CD8-positive, alpha-beta memory T cell (primary cell): ENCODE data around the gene SPTBN4. TPM values are rescaled to one million over a fixed set of nuclear protein-coding genes. Genes with fewer than 3 reads are reported as not detected.

ENCODE experiments used
- CTCF ChIA-PET: fragments of 350-600 bp; sonication (Branson Sonifier 250); formaldehyde crosslinking; loops from one replicate; lab custom pipeline; 2021; ENCODE audit warnings: antibody characterized with exemption; lab: Charles Lee
- POLR2A ChIA-PET: fragments of 350-600 bp; sonication (Branson Sonifier 250); formaldehyde crosslinking; loops from one replicate; lab custom pipeline; 2021; ENCODE audit warnings: antibody characterized with exemption; lab: Charles Lee
- DNase-seq, 5 donors: peaks; one replicate each; pipeline versions ENCODE4 v3.0.0 to v3.0.0-alpha.2; 2020 to 2022; ENCODE audit warnings: mixed read lengths in 1 of 5
- H3K27ac ChIP-seq: one replicate; pipeline ENCODE4 v1.7.0; 2013; ENCODE audit warnings: low read depth, mild to moderate bottlenecking, low read length, moderate library complexity
- H3K27me3 ChIP-seq: 2 replicates; pipeline ENCODE4 v1.7.0; 2013; ENCODE audit warnings: low read length, mild to moderate bottlenecking; ENCODE audit not compliant: insufficient read depth, poor library complexity, severe bottlenecking
- H3K36me3 ChIP-seq: 2 replicates; pipeline ENCODE4 v1.7.0; 2013; ENCODE audit warnings: mild to moderate bottlenecking, low read length, moderate library complexity; ENCODE audit not compliant: insufficient read depth
- H3K4me1 ChIP-seq: 2 replicates; pipeline ENCODE4 v1.7.0; 2013; ENCODE audit warnings: mild to moderate bottlenecking, low read length, moderate library complexity; ENCODE audit not compliant: insufficient read depth
- H3K4me3 ChIP-seq: 2 replicates; pipeline ENCODE4 v1.7.0; 2013; ENCODE audit warnings: mild to moderate bottlenecking, low read length
- H3K9me3 ChIP-seq: 2 replicates; pipeline ENCODE4 v1.7.0; 2013; ENCODE audit warnings: mild to moderate bottlenecking, low read length
- H3K27ac Mint-ChIP-seq, 8 donors: one replicate each; pipeline ENCODE4 v1.8.0; 2020 to 2021; ENCODE audit warnings: mixed read lengths in 8 of 8, mild to moderate bottlenecking in 6 of 8, inconsistent platforms in 3 of 8, moderate library complexity in 3 of 8
- H3K27me3 Mint-ChIP-seq, 2 donors: one replicate each; pipeline ENCODE4 v1.8.0; 2020 to 2021; ENCODE audit warnings: mixed read lengths in 2 of 2, mild to moderate bottlenecking in 1 of 2, moderate library complexity in 1 of 2
- H3K36me3 Mint-ChIP-seq, 3 donors: one replicate each; pipeline ENCODE4 v1.8.0; 2020 to 2021; ENCODE audit warnings: mixed read lengths in 3 of 3, inconsistent platforms in 1 of 3, mild to moderate bottlenecking in 1 of 3
- H3K4me1 Mint-ChIP-seq, 3 donors: one replicate each; pipeline ENCODE4 v1.8.0; 2020 to 2021; ENCODE audit warnings: mixed read lengths in 3 of 3, inconsistent platforms in 1 of 3, mild to moderate bottlenecking in 1 of 3
- H3K4me3 Mint-ChIP-seq, 7 donors: one replicate each; pipeline ENCODE4 v1.8.0; 2020 to 2021; ENCODE audit warnings: mixed read lengths in 7 of 7, mild to moderate bottlenecking in 6 of 7, moderate library complexity in 4 of 7, inconsistent platforms in 2 of 7
- H3K9me3 Mint-ChIP-seq, 5 donors: one replicate each; pipeline ENCODE4 v1.8.0; 2020 to 2022; ENCODE audit warnings: mixed read lengths in 5 of 5, mild to moderate bottlenecking in 3 of 5, moderate library complexity in 2 of 5, inconsistent platforms in 1 of 5
- polyA plus RNA-seq: library from polyadenylated mRNA; unstranded; fragments of 300-500 nt; fragmentation: Illumina TruSeq; gene quantifications from one replicate; pipeline ENCODE4 v1.2.3, GENCODE V29; 2021
- total RNA-seq, 2 experiments: library from RNA; stranded (reverse); gene quantifications; one replicate each; pipeline ENCODE4 v1.2.3, GENCODE V29; 2021

Gene SPTBN4
- total and polyA plus RNA-seq, 3 experiments from 2014 or later: 0.49 to 1.2 TPM; not detected in 1

DNA sequence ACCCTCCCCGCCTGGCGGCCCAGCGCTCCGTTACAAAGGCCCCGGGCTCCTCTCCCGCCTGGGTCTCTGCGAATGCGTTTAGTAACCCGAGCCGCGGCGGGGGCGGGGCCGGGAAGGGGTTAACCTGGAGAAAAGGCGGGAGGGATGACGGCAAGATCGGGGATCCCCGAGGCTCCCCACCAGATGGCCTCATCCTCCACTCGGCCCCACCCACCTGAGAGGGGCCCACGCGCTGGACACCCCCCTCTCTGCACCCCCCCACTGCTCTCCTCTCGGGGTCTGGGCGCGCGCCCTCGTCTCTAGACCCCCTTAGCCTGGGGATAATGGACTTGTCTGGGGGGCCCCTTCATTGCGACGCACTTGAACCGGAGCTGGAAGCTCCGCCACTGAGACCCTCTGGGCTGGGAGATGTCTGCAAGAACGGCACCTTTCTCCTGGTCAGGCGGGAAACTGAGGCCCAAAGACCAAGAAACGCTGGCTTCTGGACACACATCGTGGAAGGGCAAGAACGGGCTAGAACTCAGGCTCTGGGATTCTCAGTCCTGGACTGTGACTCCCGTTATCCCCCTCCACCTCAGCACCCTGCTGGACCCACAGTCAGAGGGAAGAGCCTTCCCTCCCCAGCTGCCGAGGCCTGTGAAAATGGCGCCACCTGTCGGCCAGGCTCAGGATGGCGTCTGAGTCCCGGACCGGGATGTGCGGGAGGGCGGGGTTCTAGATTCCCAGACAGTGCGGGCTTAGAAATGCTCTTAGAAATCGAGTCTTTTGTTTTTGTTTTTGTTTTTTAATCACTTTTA lies 131.5 kb downstream of the SPTBN4 start:
- H3K27ac ChIP-seq: no peak overlapping the region
- H3K4me1 Mint-ChIP-seq: peaks cover 48 to 63% (median 50%) of the 10 kb centered on the region in 3 donors
- H3K4me1 ChIP-seq: peaks cover 56% of the 10 kb centered on the region
- peak overlapping the region in 4 of 8 donors; percentile 6 to 66 (median 34) for H3K27ac Mint-ChIP-seq
- no peak overlapping the region for H3K4me3 ChIP-seq
- peaks cover 38 to 39% of the 10 kb centered on the region in 2 donors for H3K27me3 Mint-ChIP-seq
- DNase-seq: peak; percentile 72 to 86 (median 81)
- peaks cover 42% of the 10 kb centered on the region for H3K27me3 ChIP-seq
- H3K36me3 ChIP-seq: no peaks in the 10 kb centered on the region
- H3K4me3 Mint-ChIP-seq: peak overlapping the region in 6 of 7 donors; percentile 11 to 57 (median 23)
- H3K36me3 Mint-ChIP-seq: no peaks in the 10 kb centered on the region
- H3K9me3 ChIP-seq: no peaks in the 10 kb centered on the region
- POLR2A ChIA-PET: no interaction called here
- no peaks in the 10 kb centered on the region for H3K9me3 Mint-ChIP-seq
- CTCF ChIA-PET: interaction anchor here (0.7 to 10.1 kb wide), 9 partner anchors 10 to 293 kb away, joined by 3 to 98 read pairs (median 4); no protein-coding TSS in a partner anchor

DNA sequence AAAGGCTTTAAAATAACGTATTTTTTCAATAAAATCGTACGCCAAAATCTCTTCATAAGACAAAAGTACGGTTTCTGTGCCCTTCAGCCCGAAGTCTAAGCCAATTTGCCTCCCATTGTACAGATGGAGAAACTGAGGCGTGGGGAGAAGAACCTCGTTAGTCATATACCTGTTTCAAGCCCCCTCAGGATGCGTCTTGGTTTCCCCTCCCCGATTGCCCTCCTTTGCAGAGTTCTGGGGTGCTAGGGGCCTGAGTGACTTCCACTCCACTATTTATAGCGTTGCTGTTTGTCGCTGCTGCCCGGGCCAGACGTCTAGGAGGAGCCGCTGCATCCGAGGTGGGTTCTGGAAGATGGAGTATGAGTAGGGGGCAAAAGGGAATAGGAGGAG lies 132.1 kb downstream of the SPTBN4 start:
- Histone ChIP-seq H3K27me3 (peaks cover 42% of the 10 kb centered on the region), H3K9me3 (no peaks in the 10 kb centered on the region), H3K4me3 (no peak overlapping the region), H3K36me3 (no peaks in the 10 kb centered on the region), H3K27ac (no peak overlapping the region), H3K4me1 (peaks cover 62% of the 10 kb centered on the region)
- ChIA-PET POLR2A (interaction anchor here (1.5 kb wide), 1 partner anchor 11 kb away, joined by 7 read pairs; no protein-coding TSS in a partner anchor), CTCF (interaction anchor here (0.7 to 10.1 kb wide), 11 partner anchors 11 to 294 kb away, joined by 3 to 98 read pairs (median 4); partner anchors contain the start of gene BLVRB)
- peaks cover 38 to 39% of the 10 kb centered on the region in 2 donors for H3K27me3 Mint-ChIP-seq
- no peaks in the 10 kb centered on the region for H3K9me3 Mint-ChIP-seq
- no peaks in the 10 kb centered on the region for H3K36me3 Mint-ChIP-seq
- peak in 1 of 5 donors; percentile 37 for DNase-seq
- H3K4me3 Mint-ChIP-seq: peak overlapping the region in 3 of 7 donors; percentile 11 to 26 (median 14)
- peak overlapping the region in 2 of 8 donors; percentile 37 to 66 for H3K27ac Mint-ChIP-seq
- H3K4me1 Mint-ChIP-seq: peaks cover 54 to 69% (median 56%) of the 10 kb centered on the region in 3 donors

DNA sequence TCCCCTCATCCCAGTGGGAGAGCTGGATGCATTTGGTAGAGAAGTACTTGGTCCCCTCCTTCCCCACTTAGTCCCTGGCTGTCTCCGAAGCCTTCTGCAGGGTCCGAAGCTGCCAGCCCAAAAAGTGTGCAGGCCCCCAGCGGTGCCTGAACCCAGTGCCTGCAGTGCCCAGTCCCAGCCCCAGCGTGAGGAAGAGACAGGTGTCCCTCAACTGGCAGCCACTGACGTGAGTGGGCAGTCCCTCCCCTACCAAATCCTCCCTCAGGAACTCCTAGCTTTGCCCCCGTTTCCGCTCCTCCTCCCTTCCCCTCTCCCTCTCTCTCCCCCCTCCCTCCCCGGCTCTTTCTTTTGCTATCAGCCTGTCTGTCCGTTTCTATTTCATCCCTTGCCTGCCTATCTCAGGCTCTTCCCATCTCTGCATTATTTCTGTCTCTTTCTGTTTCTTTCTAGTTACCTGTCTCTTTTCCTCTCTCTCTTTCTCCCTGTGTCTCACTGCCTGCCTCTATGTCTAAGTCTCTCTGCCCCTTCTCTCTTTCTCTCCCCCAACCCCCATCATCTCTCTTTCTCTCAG lies 132.6 kb downstream of the SPTBN4 start:
- CTCF ChIA-PET: interaction anchor here (0.8 to 10.1 kb wide), 10 partner anchors 11 to 294 kb away, joined by 3 to 98 read pairs (median 4); partner anchors contain the start of gene BLVRB
- Histone ChIP-seq H3K4me3 (no peak overlapping the region), H3K27me3 (peaks cover 42% of the 10 kb centered on the region), H3K9me3 (no peaks in the 10 kb centered on the region), H3K27ac (peak overlapping the region; percentile 24), H3K36me3 (no peaks in the 10 kb centered on the region), H3K4me1 (peaks cover 63% of the 10 kb centered on the region)
- POLR2A ChIA-PET: interaction anchor here (1.5 kb wide), 1 partner anchor 11 kb away, joined by 7 read pairs; no protein-coding TSS in a partner anchor
- Mint-ChIP-seq H3K27ac (peak overlapping the region in 5 of 8 donors; percentile 6 to 66 (median 35)), H3K9me3 (no peaks in the 10 kb centered on the region), H3K27me3 (peaks cover 39 to 40% of the 10 kb centered on the region in 2 donors), H3K36me3 (no peaks in the 10 kb centered on the region), H3K4me3 (peak overlapping the region in 5 of 7 donors; percentile 19 to 80 (median 55)), H3K4me1 (peaks cover 55 to 69% (median 56%) of the 10 kb centered on the region in 3 donors)
- DNase-seq: peak in 2 of 5 donors; percentile 29 to 49

DNA sequence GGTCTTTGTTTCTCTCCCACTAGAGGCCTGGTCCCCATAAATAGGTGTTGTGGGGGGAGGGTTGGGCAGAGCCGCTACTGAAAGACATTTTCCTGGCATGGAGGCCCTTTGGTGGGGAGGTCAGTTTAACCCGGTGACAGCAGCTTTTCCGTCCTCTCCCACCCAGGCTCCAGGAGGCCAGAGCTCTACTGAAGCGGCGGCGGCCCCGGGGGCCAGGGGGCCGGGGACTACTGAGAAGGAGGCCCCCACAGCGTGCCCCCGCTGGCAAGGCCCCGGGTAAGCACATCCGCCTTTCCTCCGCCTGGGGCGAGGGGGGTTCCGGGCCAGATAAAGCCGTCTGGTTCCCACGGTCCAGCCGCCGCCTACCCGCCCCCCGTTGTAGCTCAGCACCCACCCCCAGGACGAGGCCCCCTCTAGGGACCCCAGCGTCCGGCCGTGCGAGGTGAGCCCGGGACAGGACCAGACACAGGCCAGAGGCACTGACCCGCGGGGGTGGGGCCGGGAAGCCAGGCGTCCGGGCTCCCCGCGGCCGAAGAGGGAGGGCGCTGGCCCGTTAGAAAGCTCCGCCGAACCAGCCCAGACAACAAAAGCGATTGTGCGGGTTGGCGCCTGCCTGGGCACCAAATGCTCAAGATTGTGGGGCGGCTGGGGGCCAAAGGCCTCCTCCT lies 133.2 kb downstream of the SPTBN4 start:
- Mint-ChIP-seq H3K27me3 (peaks cover 39 to 40% of the 10 kb centered on the region in 2 donors), H3K27ac (peak overlapping the region in 6 of 8 donors; percentile 7 to 93 (median 51)), H3K36me3 (no peaks in the 10 kb centered on the region), H3K4me1 (peaks cover 49 to 69% (median 56%) of the 10 kb centered on the region in 3 donors), H3K4me3 (peak overlapping the region in 5 of 7 donors; percentile 64 to 80 (median 67)), H3K9me3 (no peaks in the 10 kb centered on the region)
- peak overlapping the region; percentile 24 for H3K27ac ChIP-seq
- POLR2A ChIA-PET: interaction anchor here (0.5 to 1.5 kb wide), 2 partner anchors 10 to 1751 kb away, joined by 3 to 7 read pairs; no protein-coding TSS in a partner anchor
- peaks cover 64% of the 10 kb centered on the region for H3K4me1 ChIP-seq
- no peaks in the 10 kb centered on the region for H3K36me3 ChIP-seq
- H3K27me3 ChIP-seq: peaks cover 42% of the 10 kb centered on the region
- H3K4me3 ChIP-seq: no peak overlapping the region
- CTCF ChIA-PET: interaction anchor here (0.8 to 10.1 kb wide), 10 partner anchors 10 to 295 kb away, joined by 3 to 98 read pairs (median 5); partner anchors contain the start of gene BLVRB
- H3K9me3 ChIP-seq: no peaks in the 10 kb centered on the region
- DNase-seq: peak in 1 of 5 donors; percentile 50

DNA sequence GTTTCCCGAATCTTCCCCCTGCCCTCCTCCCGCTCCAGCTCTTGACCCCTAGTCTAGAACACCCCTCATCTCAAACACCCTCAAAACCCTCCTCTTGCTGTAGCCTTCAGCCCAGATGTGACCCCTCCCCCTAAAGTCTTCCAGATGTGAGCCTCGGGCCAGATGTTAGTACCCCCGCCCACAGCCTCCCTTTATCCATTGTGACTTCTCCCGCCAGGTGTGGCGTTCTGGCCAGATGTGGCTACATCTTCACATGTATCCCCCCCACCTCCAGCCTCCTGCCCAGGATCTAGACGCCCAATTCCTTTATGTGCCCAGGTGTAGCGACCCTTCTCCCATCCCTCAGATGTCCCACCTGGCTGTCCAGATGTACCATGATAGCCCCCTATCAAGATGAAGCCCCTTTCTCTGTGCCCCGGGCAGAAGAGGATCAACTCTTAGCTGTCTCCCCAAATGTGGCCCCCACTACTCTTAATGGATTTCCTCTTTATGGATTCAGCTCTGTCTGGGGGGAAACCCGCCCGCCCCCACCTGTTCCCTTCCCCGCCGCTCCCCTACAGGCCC lies 133.9 kb downstream of the SPTBN4 start:
- Histone ChIP-seq H3K27ac (no peak overlapping the region), H3K36me3 (no peaks in the 10 kb centered on the region), H3K4me1 (peaks cover 67% of the 10 kb centered on the region), H3K9me3 (no peaks in the 10 kb centered on the region), H3K4me3 (peak overlapping the region; percentile 32), H3K27me3 (peaks cover 42% of the 10 kb centered on the region)
- peak overlapping the region; percentile 53 to 90 (median 67) for H3K4me3 Mint-ChIP-seq
- H3K27ac Mint-ChIP-seq: peak overlapping the region in 3 of 8 donors; percentile 51 to 93 (median 68)
- H3K36me3 Mint-ChIP-seq: peaks cover 0 to 1% (median 0%) of the 10 kb centered on the region in 3 donors
- H3K27me3 Mint-ChIP-seq: peaks cover 39 to 40% of the 10 kb centered on the region in 2 donors
- ChIA-PET POLR2A (interaction anchor here (0.5 to 1.5 kb wide), 2 partner anchors 9 to 1751 kb away, joined by 3 to 7 read pairs; no protein-coding TSS in a partner anchor), CTCF (interaction anchor here (1.1 to 10.1 kb wide), 8 partner anchors 9 to 296 kb away, joined by 3 to 98 read pairs (median 6); no protein-coding TSS in a partner anchor)
- peak in 1 of 5 donors; percentile 46 for DNase-seq
- peaks cover 52 to 75% (median 61%) of the 10 kb centered on the region in 3 donors for H3K4me1 Mint-ChIP-seq
- H3K9me3 Mint-ChIP-seq: no peaks in the 10 kb centered on the region

DNA sequence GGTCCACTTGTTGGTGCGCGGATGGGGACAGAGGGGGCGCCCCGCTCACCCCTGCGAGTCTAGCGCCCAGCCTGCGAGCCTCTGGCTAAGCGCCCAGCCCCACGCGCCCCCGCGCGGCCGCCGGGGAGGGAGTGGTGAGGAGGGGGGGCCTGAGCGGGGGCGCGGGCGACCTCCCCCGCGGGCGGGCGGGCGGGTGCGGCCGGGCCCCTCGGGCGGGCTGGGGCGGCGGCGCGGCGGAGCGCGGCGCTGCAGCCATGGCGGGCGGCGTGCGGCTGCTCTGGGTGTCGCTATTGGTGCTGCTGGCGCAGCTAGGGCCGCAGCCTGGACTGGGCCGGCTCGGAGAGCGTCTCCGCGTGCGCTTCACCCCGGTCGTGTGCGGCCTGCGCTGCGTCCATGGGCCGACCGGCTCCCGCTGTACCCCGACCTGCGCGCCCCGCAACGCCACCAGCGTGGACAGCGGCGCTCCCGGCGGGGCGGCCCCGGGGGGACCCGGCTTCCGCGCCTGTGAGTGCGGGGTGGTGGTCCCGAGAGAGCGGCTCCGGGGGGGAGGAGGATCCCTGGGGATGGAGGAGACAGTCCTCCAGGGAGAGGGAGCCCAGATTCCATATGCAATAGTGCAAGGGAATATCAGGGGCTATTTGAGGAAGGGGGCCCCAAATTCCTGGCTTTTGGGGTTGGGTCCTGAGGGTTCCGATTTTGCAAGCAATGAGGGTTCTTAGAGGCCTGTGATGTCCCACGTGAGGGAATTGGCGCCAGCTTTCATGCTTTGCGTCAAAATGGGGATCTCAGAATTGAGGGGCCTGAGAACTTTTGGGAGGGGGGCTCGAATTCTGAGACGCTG lies 134.6 kb downstream of the SPTBN4 start, which contains the start of gene LTBP4:
Gene LTBP4 (plus strand): TSS at position 236 of the 841 bp plus-strand sequence. CDS start 19 bp downstream, at position 255.
- H3K27ac ChIP-seq: peak within 1 kb of the TSS; percentile 28
- peak within 1 kb of the TSS in 4 of 8 donors; percentile 24 to 93 (median 60) for H3K27ac Mint-ChIP-seq
- peak within 1 kb of the TSS; percentile 32 for H3K4me3 ChIP-seq
- H3K4me1 ChIP-seq: peaks cover 72% of the 10 kb centered on the region
- POLR2A ChIA-PET: no interaction called here
- H3K27me3 Mint-ChIP-seq: peaks cover 34 to 36% of the 10 kb centered on the region in 2 donors
- peaks cover 42% of the 10 kb centered on the region for H3K27me3 ChIP-seq
- peaks cover 56 to 82% (median 67%) of the 10 kb centered on the region in 3 donors for H3K4me1 Mint-ChIP-seq
- H3K9me3 ChIP-seq: no peaks in the 10 kb centered on the region
- no peaks in the 10 kb centered on the region for H3K9me3 Mint-ChIP-seq
- peak in 3 of 5 donors; percentile 19 to 68 (median 44) for DNase-seq
- no peaks in the 10 kb centered on the region for H3K36me3 ChIP-seq
- CTCF ChIA-PET: interaction anchor here (1.2 to 10.1 kb wide), 8 partner anchors 9 to 296 kb away, joined by 3 to 98 read pairs (median 6); no protein-coding TSS in a partner anchor
- peaks cover 0 to 3% (median 0%) of the 10 kb centered on the region in 3 donors for H3K36me3 Mint-ChIP-seq
- H3K4me3 Mint-ChIP-seq: peak within 1 kb of the TSS; percentile 53 to 90 (median 71)
